Retinal pigment epithelial cell (primary cell): Measurements from ENCODE around the gene CTRL.

ENCODE experiments used
- DNase-seq: peaks from one replicate; pipeline ENCODE4 v3.0.0-alpha.2; 2010; ENCODE audit warnings: low read depth
- H3K4me3 ChIP-seq: 2 replicates; pipeline ENCODE4 v1.5.1; 2011; ENCODE audit warnings: mild to moderate bottlenecking, low read length, control low read depth, moderate library complexity
- TF ChIP-seq, protein P1 (sequence below): conservative IDR thresholded peaks from 2 replicates; pipeline ENCODE4 v1.5.1; 2011; ENCODE audit warnings: low read depth, low read length, control low read depth, inconsistent platforms

Gene CTRL

DNA sequence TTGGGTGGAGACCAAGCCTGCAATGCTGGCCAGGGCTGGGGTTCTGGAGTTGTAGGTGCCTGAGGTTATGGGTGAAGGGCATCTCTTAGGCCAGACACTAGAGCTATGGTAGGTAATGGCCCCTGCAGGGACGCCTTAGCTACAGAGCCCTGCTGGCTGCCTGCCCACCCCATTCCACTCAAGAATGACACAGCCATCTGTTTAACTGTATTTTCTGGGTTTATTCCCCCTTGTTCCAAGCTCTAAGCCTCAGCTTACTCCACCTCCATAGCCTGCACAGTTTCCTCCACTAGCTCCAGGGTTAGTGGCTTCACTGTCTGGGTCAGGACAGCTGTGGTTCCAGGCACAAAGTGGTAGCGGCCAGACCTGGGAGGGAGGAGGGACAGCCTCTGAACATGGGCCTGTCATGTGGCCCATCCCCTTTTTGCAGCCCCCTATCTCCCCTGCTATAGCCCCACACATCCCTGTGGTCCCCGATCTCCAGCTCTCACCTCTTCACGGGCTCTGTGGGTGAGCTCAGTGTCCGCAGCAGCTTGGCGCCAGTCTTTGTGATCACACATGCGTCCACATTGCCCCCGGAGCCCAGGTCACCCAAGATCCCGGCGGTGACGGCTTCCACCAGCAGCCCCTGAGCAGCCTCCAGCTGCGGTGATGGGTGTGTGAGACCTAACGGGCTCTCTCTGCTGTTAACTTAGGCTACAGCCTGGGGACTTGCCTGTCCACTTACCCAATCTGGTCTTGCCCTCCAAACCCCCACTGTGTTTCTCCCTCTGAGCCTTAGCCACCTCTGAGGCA is 2.8 kb upstream of the CTRL start:
- DNase-seq: no peak
- H3K4me3 ChIP-seq: peak overlapping the region; percentile 96
- TF ChIP-seq, protein P1, sequence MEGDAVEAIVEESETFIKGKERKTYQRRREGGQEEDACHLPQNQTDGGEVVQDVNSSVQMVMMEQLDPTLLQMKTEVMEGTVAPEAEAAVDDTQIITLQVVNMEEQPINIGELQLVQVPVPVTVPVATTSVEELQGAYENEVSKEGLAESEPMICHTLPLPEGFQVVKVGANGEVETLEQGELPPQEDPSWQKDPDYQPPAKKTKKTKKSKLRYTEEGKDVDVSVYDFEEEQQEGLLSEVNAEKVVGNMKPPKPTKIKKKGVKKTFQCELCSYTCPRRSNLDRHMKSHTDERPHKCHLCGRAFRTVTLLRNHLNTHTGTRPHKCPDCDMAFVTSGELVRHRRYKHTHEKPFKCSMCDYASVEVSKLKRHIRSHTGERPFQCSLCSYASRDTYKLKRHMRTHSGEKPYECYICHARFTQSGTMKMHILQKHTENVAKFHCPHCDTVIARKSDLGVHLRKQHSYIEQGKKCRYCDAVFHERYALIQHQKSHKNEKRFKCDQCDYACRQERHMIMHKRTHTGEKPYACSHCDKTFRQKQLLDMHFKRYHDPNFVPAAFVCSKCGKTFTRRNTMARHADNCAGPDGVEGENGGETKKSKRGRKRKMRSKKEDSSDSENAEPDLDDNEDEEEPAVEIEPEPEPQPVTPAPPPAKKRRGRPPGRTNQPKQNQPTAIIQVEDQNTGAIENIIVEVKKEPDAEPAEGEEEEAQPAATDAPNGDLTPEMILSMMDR: no peak

DNA sequence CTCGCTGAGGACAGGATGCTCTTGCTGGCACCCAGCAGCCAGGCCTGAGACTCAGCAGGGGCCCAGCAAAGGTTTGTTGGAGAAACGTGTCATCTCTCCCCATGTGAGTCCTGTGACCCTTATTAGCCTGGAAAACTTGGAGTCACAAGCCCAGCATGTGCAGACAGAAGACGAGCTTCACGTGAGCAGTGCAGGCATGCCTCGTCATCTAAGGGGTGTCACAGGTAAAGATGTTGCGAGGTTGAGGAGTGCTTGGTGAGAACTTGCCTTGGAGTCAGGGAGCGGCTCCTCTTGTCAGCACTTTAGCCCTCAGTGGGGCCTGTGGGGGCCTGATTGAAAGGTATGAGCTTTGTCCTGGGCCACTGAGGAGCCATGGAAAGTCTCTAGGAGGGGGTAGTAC is 2.1 kb upstream of the CTRL start:
- TF ChIP-seq, protein P1: no peak
- no peak overlapping the region for H3K4me3 ChIP-seq
- DNase-seq: no peak

DNA sequence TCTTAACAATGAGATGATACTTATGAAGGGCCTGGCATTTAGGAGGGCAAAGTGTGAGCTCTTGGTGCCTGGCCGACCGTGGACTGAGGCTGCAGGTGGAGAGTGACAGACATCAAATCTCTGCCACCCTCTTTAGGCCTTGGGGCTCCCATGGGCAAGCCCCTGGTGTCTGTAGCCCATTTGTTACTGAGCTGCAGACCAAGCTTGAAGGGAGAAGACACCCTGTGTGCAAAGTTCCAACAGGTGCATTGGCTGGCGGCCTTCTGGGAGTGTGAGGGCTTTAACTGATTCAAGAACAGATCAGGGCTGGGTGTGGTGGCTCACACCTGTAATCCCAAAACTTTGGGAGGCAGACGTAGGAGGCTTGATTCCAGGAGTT is 789 bp upstream of the CTRL start:
- TF ChIP-seq, protein P1: no peak
- no peak overlapping the region for H3K4me3 ChIP-seq
- no peak for DNase-seq

DNA sequence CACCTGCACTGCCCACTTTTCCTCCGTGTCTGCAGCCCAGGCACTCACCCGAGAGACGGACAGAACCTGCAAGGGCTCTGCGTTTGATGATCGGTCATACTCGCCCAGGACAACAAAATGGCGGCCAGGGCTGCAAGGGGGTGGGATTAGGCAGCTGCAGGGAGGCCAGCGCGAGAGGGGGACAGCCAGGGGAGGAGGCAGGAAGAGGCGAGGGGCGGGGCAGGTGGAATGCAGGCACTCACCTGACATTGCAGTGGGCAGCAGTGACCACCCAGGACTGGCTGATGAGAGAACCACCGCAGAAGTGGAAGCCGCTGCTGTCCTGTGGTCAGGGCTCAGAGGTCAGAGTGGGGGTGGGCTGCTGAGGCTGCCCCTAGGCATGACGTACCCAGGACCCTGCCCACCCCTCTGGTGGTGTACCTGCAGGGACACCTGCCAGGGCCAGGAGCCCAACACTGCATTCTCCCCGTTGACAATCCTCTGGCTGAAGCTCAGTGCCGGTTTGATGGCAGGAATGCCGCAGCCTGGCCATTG is 917 bp downstream of the CTRL start:
- TF ChIP-seq, protein P1: no peak
- no peak for DNase-seq
- no peak overlapping the region for H3K4me3 ChIP-seq

GRCh38 chr16:67930191-67930590 is 1.5 kb downstream of the CTRL start:
- no peak overlapping the region for H3K4me3 ChIP-seq
- TF ChIP-seq, protein P1: no peak
- no peak for DNase-seq

DNA sequence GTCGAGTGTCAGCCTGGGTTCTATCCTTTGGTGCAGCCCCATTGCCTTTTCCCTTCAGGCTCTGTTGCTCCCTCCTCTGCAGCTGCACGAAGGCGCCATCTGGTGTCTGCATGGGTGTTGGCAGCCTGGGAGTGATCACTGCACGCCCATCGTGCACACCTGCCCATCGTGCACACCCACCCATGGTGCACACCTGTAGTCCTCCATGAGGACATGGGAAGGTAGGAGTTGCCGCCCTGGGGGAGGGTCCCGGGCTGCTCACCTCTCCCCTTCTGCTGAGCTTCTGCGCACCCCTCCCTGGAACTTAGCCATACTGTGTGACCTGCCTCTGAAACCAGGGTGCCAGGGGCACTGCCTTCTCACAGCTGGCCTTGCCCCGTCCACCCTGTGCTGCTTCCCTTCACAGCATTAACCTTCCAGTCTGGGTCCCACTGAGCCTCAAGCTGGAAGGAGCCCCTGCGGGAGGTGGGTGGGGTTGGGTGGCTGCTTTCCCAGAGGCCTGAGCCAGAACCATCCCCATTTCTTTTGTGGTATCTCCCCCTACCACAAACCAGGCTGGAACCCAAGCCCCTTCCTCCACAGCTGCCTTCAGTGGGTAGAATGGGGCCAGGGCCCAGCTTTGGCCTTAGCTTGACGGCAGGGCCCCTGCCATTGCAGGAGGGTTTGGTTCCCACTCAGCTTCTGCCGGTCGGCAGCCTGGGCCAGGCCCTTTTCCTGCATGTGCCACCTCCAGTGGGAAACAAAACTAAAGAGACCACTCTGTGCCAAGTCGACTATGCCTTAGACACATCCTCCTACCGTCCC is 2.9 kb downstream of the CTRL start:
- DNase-seq: no peak
- TF ChIP-seq, protein P1: peak; percentile 95
- no peak overlapping the region for H3K4me3 ChIP-seq
